Psoas muscle (tissue), 8 donors: ENCODE results near the gene RABGGTB. TPM values are rescaled to one million over a fixed set of nuclear protein-coding genes. Genes with fewer than 3 reads are reported as not detected.

Experiments
- ATAC-seq, 4 donors: fragments of 200-7000 bp; cut with Tn5 transposase; one replicate each; pipeline ENCODE4 v1.9.1; 2020; ENCODE audit warnings: moderate library complexity in 3 of 4, mild to moderate bottlenecking in 2 of 4
- DNase-seq, 2 donors: peaks; one replicate each; pipeline ENCODE4 v3.0.0-alpha.2; 2020
- H3K27ac ChIP-seq: fragments of 200-600 bp; one replicate; pipeline ENCODE4 v1.8.0; 2022
- H3K27me3 ChIP-seq, 3 donors: fragments of 200-600 bp in 1 of 3; one replicate each; pipeline versions ENCODE4 v1.6.1 to v1.8.0; 2013 to 2022; ENCODE audit warnings: low read length in 2 of 3, mild to moderate bottlenecking in 2 of 3, moderate library complexity in 1 of 3; ENCODE audit not compliant: insufficient read depth in 3 of 3
- H3K36me3 ChIP-seq, 2 donors: fragments of 200-600 bp in 1 of 2; one replicate each; pipeline versions ENCODE4 v1.6.1 to v1.8.0; 2013 to 2022; ENCODE audit warnings: low read depth in 1 of 2, mild to moderate bottlenecking in 1 of 2, moderate library complexity in 1 of 2; ENCODE audit not compliant: insufficient read depth in 1 of 2
- H3K4me1 ChIP-seq: fragments of 200-600 bp; one replicate; pipeline ENCODE4 v1.8.0; 2022
- H3K4me3 ChIP-seq: fragments of 200-600 bp; one replicate; pipeline ENCODE4 v1.8.0; 2022; ENCODE audit warnings: mild to moderate bottlenecking
- H3K9me3 ChIP-seq: fragments of 200-600 bp; one replicate; pipeline ENCODE4 v1.8.0; 2022
- intact Hi-C, 2 donors: fragments of 100-400 bp; cut with DNase I; formaldehyde crosslinking; loops; one replicate each; pipeline versions ENCODE4 v1.11.0 to v1.14.2; 2022
- polyA plus RNA-seq, 3 donors: library from polyadenylated mRNA; stranded (reverse); fragments of 200-250 nt; gene quantifications; one replicate each; pipeline ENCODE4 v1.2.3, GENCODE V29; 2013
- total RNA-seq, 4 donors: library from RNA; stranded (reverse); fragmentation: NEBNext Ultra II Directional in 2 of 4; extraction: Animal tissue kit (Norgen Biotek cat#: 25700) in 2 of 4; gene quantifications; one replicate each; pipeline versions ENCODE4 v1.2.1 to v1.2.4, GENCODE V29; 2021 to 2023
- TF ChIP-seq, protein P1 (sequence below): fragments of 200-600 bp; IDR thresholded peaks from one replicate; pipeline ENCODE4 v1.8.0; 2022; ENCODE audit warnings: antibody characterized with exemption
- donor health status: healthy with polysubstance abuse.
- donor health status: DM: no; HTN: no; CAD: no; lungs with moderate emphysema.
- donor health status: Bipolar disorder and iron deficiency.
- donor health status: healthy.
- donor health status: DM: yes; HTN: yes; CAD: no.
- donor health status: DM: no; HTN: no; CAD: no.
- donor health status: DM: no; HTN: no; CAD: no.
- donor health status: DM: yes; HTN: yes; CAD: no.

Gene RABGGTB
- total and polyA plus RNA-seq, 7 donors = 53.9 to 101 (median 83.7) TPM

GRCh38 chr1:75841421-75841820 lies 55.4 kb downstream of the RABGGTB start:
- TF ChIP-seq, protein P1, sequence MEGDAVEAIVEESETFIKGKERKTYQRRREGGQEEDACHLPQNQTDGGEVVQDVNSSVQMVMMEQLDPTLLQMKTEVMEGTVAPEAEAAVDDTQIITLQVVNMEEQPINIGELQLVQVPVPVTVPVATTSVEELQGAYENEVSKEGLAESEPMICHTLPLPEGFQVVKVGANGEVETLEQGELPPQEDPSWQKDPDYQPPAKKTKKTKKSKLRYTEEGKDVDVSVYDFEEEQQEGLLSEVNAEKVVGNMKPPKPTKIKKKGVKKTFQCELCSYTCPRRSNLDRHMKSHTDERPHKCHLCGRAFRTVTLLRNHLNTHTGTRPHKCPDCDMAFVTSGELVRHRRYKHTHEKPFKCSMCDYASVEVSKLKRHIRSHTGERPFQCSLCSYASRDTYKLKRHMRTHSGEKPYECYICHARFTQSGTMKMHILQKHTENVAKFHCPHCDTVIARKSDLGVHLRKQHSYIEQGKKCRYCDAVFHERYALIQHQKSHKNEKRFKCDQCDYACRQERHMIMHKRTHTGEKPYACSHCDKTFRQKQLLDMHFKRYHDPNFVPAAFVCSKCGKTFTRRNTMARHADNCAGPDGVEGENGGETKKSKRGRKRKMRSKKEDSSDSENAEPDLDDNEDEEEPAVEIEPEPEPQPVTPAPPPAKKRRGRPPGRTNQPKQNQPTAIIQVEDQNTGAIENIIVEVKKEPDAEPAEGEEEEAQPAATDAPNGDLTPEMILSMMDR = no peak
- Histone ChIP-seq H3K27ac (no peak overlapping the region), H3K4me3 (no peak overlapping the region), H3K4me1 (no peaks in the 10 kb centered on the region), H3K27me3 (no peaks in the 10 kb centered on the region), H3K36me3 (no peaks in the 10 kb centered on the region), H3K9me3 (no peaks in the 10 kb centered on the region)
- ATAC-seq = no peak
- DNase-seq = no peak
- intact Hi-C loops = no loop called here

Other genes starting within 250 kb of the RABGGTB start
- gene SLC44A5, start 175.1 kb upstream of the RABGGTB start, total RNA-seq = 1 to 10 TPM in 2 of 4 donors, under 1 TPM in 2; 0.06 to 7.5 (median 1.4) TPM
- gene SLC44A5, start 175.1 kb upstream of the RABGGTB start, polyA plus RNA-seq = under 1 TPM; 0.01 to 0.49 (median 0.01) TPM
- gene ACADM, start 61.5 kb upstream of the RABGGTB start, total RNA-seq = 100 to 1,000 TPM; 156 to 203 (median 171) TPM
- 100 to 1,000 TPM; 101 to 226 (median 149) TPM for gene ACADM, start 61.5 kb upstream of the RABGGTB start, polyA plus RNA-seq
- 1 to 10 TPM in 1 of 4 donors, under 1 TPM in 3; 0.74 to 1.0 (median 0.82) TPM for gene MSH4, start 10.6 kb downstream of the RABGGTB start, total RNA-seq
- gene MSH4, start 10.6 kb downstream of the RABGGTB start, polyA plus RNA-seq = under 1 TPM; 0.11 to 0.74 (median 0.26) TPM
- gene ASB17, start 146.1 kb downstream of the RABGGTB start, total RNA-seq = not detected
- gene ASB17, start 146.1 kb downstream of the RABGGTB start, polyA plus RNA-seq = not detected